ENCODE results near the gene BIRC6. TPM values are rescaled to one million over a fixed set of nuclear protein-coding genes. Genes with fewer than 3 reads are reported as not detected.

BIRC6 gene
- total and polyA plus RNA-seq, 2 experiments from 2014 or later: 17.8 to 106 TPM

DNA sequence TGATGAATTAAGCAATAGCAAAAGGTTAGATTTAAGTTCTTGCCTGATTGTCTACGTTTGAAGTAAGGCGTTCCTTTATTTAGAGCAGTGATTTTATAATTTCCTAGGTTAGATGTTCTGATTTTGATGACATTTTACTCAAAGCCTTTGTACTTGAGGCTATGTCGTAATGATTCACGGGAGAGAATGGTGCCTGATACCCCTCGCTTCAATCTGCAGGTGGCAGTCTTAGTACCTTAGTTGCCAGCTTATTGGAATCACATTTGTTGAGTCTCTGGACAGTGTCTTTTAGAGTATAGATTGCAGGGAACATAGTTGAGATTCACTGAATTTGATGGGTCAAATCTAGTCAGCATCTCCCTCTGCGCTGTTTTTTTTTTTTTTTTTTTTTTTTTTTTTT, 89.5 kb downstream of the BIRC6 start:
- Histone ChIP-seq H3K36me3 (replicated peaks; ENCODE audit: insufficient read depth, low read depth) (no peaks in the 10 kb centered on the region), H3K4me2 (no peak overlapping the region), H3K9me3 (ENCODE audit: low read depth) (no peaks in the 10 kb centered on the region), H3K9me2 (replicated peaks; ENCODE audit: insufficient read depth) (no peaks in the 10 kb centered on the region), H3K79me2 (peaks cover 4% of the 10 kb centered on the region), H3K4me3 (no peak overlapping the region), H3K27me3 (no peaks in the 10 kb centered on the region), H3K27ac (no peak overlapping the region), H3K4me1 (ENCODE audit: insufficient read depth) (no peaks in the 10 kb centered on the region), H4K20me1 (ENCODE audit: insufficient read depth, poor library complexity, severe bottlenecking) (peaks cover 6% of the 10 kb centered on the region), H2AFZ (no peak overlapping the region)
- DNase-seq (ENCODE audit: low spot score): no peak
- 89% methylated on average over 6 of the region's 6 CpGs for WGBS (ENCODE audit: low lambda C conversion rate, missing lambda C conversion rate)
- TF ChIP-seq EZH2 (IDR thresholded peaks at IDR 0.05; ENCODE audit: borderline replicate concordance) (no peak), CTCF (IDR thresholded peaks at IDR 0.05; ENCODE audit: poor library complexity) (no peak), EZH2phosphoT487 (IDR thresholded peaks at IDR 0.05; ENCODE audit: low read depth, severe bottlenecking, unreplicated experiment) (no peak)

DNA sequence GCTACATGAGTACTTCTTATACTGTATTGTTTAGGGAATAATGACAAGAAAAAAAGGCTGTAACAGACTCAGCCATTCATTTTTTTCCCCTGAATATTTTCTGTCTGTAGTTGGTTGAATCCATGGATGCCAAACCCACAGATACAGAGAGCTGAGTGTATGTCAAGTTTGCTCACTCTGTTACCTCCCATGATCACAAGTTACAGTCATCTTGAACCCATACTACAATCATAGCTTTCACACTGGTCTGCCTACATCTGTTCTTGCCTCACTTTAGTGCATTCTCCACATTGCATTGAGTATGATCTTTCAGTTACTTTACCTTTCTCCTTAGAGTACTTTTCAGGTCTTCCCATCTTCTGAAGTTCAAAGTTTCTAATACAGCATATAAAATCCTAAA, 94.0 kb downstream of the BIRC6 start:
- Histone ChIP-seq H4K20me1 (ENCODE audit: insufficient read depth, poor library complexity, severe bottlenecking) (no peaks in the 10 kb centered on the region), H3K4me2 (no peak overlapping the region), H3K27ac (no peak overlapping the region), H3K36me3 (replicated peaks; ENCODE audit: insufficient read depth, low read depth) (no peaks in the 10 kb centered on the region), H2AFZ (no peak overlapping the region), H3K9me3 (ENCODE audit: low read depth) (no peaks in the 10 kb centered on the region), H3K79me2 (no peaks in the 10 kb centered on the region), H3K4me3 (no peak overlapping the region), H3K27me3 (no peaks in the 10 kb centered on the region), H3K4me1 (ENCODE audit: insufficient read depth) (no peaks in the 10 kb centered on the region), H3K9me2 (replicated peaks; ENCODE audit: insufficient read depth) (no peaks in the 10 kb centered on the region)
- DNase-seq (ENCODE audit: low spot score): no peak
- no peak for TF ChIP-seq CTCF (IDR thresholded peaks at IDR 0.05; ENCODE audit: poor library complexity)
- no peak for TF ChIP-seq EZH2phosphoT487 (IDR thresholded peaks at IDR 0.05; ENCODE audit: low read depth, severe bottlenecking, unreplicated experiment)
- no peak for TF ChIP-seq EZH2 (IDR thresholded peaks at IDR 0.05; ENCODE audit: borderline replicate concordance)

- no peaks in the 10 kb centered on the region for H3K9me2 ChIP-seq (replicated peaks; ENCODE audit: insufficient read depth)
- TF ChIP-seq EZH2phosphoT487 (IDR thresholded peaks at IDR 0.05; ENCODE audit: low read depth, severe bottlenecking, unreplicated experiment) (no peak), EZH2 (IDR thresholded peaks at IDR 0.05; ENCODE audit: borderline replicate concordance) (no peak), CTCF (IDR thresholded peaks at IDR 0.05; ENCODE audit: poor library complexity) (no peak)
- H3K27ac ChIP-seq: no peak overlapping the region
- H3K4me1 ChIP-seq (ENCODE audit: insufficient read depth): no peaks in the 10 kb centered on the region
- no peak overlapping the region for H3K4me3 ChIP-seq
- WGBS (ENCODE audit: low lambda C conversion rate, missing lambda C conversion rate): 94% methylated on average over 2 of the region's 2 CpGs
- H3K79me2 ChIP-seq: no peaks in the 10 kb centered on the region
- no peaks in the 10 kb centered on the region for H3K27me3 ChIP-seq
- H3K9me3 ChIP-seq (ENCODE audit: low read depth): no peaks in the 10 kb centered on the region
- no peak for DNase-seq (ENCODE audit: low spot score)
- H3K4me2 ChIP-seq: no peak overlapping the region
- H4K20me1 ChIP-seq (ENCODE audit: insufficient read depth, poor library complexity, severe bottlenecking): no peaks in the 10 kb centered on the region
- no peaks in the 10 kb centered on the region for H3K36me3 ChIP-seq (replicated peaks; ENCODE audit: insufficient read depth, low read depth)
- H2AFZ ChIP-seq: no peak overlapping the region
Measured at GRCh38 chr2:32452338-32453064, 95.7 kb downstream of the BIRC6 start.
